ENCODE results near the gene STX8.
A peak's percentile ranks its signal among the peaks of the same experiment; 100 is the strongest.
"Not testable (repeated sequence)": the region's sequence is repeated elsewhere in the genome, so short reads cannot be mapped to it uniquely, and the experiment has no call there.

Gene STX8

GRCh38 chr17:9290226-9290613 lies 285.4 kb downstream of the STX8 start:
- no peak for DNase-seq

DNA sequence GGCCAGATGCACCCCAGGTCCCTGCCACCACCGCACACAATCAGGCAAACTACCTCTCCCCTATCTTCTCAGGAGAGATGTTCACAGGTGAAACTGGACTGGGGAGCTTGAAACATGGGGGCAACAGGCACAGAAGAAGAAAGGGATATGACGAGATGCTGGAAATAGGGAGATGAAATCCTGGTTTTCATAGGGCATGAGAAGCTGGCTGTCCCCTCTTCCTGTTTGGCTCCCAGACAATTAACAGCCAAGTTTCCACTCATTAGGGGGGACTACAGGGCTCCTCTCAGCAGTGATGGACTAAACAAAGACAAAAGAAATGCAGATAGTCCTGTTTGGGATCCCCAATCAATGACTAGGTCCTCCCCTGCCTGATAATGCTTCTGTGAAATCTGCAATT lies 288.3 kb downstream of the STX8 start:
- DNase-seq: no peak

DNA sequence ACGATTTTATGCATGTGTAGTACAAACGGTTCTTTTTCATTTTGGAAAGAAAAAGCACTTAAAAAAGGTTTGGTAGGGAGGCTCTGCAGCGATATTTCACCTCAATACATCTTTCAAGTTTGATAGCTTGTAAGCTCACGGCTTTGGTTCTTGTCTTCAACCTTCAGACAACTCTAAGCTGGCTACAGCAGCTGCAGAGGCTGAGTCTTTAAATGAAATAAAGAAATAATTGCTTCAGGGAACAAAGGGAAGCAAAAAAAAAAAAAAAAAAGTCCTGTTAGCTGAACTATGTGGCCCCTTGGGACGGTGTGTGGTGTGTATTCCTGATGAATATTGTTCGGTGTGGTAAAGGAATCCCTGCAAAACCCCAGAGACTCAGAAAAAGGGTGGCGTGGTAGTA lies 289.2 kb downstream of the STX8 start:
- no peak for DNase-seq

- DNase-seq: no peak
Measured at GRCh38 chr17:9285602-9286427, 289.8 kb downstream of the STX8 start.

DNA sequence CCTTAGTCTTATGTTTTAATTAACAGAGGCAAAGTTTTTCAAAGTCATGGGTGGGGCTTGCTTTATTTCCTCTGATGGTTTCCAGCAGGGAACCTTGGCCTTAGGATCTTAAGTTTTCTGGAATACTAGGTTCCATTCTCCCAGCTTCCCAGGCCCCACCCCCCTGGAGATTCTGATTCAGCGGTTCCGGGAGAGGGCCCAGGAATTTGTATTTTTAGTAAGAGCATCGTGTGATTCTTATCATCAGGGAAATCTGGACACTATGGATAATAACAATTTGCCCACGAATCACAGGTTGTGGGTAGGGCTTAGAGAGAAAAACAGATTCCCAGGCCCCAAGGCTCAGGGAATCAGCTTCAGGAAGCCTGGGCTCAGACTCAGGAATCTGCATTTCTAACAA lies 290.7 kb downstream of the STX8 start:
- no peak for DNase-seq

DNA sequence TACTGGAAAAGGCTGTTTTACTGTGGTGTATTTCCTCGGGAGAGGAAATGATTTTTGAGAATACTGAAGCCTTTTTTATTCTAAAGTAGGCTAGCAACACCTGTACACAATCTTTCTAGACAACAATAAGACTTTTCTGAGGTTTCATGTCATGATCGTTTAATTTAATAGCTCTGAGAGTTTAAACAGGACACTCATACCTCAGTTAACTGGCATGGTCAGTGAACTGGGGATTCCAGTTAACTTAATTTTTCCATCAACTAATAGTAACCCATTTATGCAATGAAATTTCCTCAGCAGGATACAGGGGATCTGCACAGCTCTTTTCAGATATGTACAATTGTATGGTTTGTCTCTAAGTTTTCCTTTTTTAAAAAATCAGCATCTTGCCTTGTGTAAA lies 291.7 kb downstream of the STX8 start:
- no peak for DNase-seq

GRCh38 chr17:9279893-9280292 lies 295.7 kb downstream of the STX8 start:
- no peak for DNase-seq

- no peak for DNase-seq
Measured at GRCh38 chr17:9274973-9275372, 300.6 kb downstream of the STX8 start.

DNA sequence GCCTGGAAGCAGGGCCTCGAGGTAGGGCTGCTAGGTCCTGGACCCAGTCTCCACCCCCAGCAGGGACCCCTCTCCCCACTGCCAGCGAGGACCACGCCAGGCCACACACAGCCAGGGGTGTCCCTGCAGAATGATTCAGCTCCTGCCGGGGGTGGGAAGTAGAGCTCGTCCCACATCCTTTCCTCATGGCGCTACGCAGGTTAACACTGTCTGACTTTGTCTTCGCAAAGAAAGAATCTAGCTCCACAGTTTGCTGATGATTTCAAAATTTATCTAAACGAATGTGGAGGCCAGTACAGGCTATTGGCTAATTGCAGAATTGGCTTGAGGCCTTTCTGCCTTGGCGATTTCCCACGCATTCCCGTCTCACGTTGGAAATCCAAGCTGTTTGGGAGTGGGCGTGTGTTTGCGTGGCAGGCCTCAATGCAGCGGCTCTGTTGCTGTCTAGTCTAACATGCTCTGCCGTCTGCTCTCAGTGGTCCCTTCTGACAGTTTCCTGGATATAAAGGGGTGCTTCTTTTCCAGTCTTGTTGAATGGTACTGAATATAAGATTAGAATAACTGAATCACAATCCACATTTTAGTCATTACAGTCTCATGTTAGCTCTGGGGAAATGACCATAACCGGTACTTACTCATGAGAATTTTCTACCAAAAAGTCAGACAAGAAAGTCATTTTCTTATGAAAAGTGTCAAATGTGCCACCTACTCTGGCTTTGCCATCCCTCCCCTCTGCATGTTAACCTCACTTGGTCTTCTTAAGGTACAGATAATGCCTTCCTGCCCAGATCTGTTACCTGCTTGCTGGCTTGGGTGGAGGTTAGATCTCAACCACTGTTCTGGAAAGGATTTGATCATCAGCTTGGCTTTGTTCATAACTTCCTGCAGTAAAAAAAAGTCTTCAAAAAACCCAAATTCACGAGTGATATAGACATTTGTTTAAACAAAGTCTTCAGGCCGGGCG lies 301.9 kb downstream of the STX8 start:
- DNase-seq: no peak

GRCh38 chr17:9272501-9273200 lies 303.0 kb downstream of the STX8 start:
- no peak for DNase-seq

DNA sequence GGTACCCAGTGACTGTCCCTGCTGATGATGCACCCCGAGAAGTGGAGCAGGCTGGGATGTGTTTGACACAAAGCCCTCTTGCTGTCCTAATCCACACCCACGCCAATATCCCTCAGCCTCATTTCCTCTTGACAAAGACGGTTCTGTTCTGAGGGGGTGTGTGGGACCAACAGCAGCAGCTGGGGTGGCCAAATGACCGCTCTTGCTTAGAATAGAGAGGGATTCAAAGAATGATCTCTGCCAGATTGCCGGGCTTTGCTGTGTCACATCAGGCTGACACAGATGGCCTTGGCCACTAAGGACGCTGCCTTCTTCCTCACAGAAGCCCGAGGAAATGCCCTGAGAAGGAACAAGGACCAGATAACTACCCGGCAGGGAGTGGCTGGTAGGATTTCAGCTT lies 303.6 kb downstream of the STX8 start:
- no peak for DNase-seq

- no peak for DNase-seq
Measured at GRCh38 chr17:9270921-9271320, 304.7 kb downstream of the STX8 start.

DNA sequence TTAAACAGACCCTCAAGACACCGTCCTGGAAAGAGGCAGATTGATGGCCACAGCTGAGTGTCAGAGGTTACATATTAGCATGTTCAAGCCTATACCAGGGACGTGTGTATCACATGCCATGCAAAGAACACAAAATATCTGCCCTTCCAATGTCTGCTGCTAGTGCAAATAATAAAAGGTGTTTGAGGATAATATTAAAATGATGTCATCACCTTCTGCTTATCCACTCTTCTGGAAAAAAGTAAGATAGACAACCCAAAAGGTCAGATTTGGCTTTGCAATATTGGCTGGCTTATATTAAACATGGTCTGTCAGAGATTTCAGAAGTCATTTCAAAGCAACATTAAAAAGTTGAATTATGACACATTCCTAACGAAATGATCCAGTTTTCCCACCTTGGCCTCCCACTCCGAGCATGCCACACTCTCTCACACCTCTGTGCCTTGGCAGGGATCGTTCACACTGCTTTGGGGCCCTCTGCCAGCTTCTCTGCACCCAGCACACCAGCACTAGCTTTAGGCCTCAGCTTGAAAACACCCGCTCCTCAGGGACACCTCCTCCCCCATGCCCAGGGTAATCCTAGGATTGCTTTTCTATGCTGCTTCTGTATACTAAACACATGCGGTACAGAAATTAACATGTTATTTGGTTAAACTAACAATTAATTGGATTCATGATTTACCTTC lies 306.1 kb downstream of the STX8 start:
- DNase-seq: no peak

DNA sequence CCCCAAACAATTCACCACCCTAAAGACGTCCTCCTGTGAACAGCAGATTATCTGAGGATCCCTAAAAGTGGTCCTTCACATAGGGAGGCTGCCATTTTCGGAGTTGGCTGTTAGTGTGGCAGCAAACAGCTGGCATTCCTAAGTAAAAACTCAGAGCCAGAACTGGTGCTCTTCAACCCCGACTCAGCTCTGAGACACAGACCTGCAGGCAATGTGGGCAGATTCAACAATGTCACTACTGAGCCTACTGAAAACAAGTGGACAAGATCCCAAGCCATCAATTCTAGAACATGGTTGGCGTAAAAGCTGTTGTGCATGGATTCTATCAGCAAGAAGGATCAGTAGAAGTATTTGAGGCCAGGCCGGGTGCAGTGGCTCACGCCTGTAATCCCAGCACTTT lies 307.1 kb downstream of the STX8 start:
- no peak for DNase-seq

DNA sequence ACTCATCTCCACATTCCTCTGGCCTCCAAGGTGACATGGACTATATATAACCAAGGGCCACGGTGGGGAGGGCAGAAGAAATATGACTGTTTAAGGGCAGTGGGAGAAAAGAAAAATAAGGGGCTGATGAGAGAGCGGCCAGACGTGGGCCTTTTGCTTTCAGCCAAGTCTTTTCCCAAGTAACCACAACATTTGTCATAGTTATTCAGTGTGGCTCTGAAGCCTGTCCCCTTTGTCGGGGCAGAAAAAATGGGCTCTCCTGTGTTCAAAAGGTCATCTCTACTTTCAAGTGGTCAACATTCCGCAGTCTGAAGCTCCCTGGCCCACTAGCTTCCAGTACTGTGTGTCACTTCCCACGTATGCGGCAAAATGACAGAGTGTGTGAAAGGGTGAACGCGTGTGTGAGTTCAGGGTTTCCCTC lies 308.9 kb downstream of the STX8 start:
- no peak for DNase-seq

GRCh38 chr17:9266031-9266680 lies 309.5 kb downstream of the STX8 start:
- no peak for DNase-seq

DNA sequence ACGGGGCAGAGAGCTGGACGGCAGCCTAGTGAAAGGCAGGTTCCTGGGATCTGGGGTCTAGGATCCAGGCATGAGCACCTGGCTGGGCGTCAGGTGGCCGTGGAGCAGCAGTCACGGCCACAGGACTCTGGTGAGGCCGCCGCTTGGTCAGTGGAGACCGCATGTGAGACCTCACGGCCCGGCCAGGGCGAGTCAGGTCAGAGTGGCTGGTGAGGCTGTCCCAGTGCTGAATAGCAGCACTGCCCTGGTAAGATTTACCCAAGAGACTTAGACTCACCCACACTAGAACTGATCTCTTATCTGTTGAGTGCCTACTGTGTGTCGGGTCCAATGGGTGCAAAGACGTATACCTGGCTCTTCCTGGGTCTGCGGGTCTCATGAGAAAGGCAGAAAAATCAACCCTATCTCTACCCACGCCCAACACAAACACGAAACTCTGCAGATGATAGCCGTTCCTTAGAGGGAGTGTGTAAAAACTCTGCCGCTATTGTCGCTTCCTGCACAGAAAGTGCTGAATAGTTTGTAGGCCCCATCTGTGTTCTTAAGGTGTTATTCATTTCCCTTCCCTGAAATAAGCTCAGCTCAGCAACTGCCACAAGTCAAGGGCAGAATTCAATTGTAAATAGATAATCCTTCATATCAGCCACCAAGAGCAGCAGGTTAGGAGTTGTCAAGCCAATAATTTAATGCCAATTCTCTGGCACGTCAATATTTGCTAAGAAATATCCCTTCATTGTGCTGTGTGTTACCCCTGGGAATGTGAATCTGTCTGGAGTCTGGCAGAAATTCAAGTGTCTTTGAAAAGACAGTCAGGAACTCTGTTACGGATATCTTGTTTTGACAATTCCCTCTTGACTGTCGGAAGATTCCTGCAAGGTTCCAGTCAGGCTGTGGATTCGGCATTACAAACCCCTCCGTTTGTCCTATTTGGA lies 314.3 kb downstream of the STX8 start:
- no peak for DNase-seq

DNA sequence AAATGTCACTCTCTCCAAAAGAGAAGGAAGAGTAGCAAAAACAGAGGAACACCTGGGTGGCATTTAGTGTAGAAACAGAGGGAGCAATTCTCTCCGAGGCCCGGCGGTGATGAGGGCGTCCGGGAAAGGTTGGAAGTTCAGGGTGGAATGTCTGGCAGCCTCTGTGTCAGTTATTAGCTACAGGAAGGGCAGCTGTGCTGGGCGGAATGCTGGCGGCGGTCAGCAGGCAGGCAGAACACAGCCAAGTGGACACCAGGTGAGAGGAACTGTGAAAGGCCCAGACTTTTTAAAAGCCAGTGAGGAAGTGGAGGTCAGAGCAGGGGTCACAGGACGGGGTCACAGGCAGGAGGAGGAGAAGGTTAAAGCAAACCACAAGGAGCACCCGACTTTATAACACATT lies 316.2 kb downstream of the STX8 start:
- peak; percentile 1 for DNase-seq

GRCh38 chr17:9258115-9259015 lies 317.3 kb downstream of the STX8 start:
- no peak for DNase-seq

GRCh38 chr17:9257630-9257965 lies 318.0 kb downstream of the STX8 start:
- DNase-seq: not testable (repeated sequence)
